Measurements from ENCODE around the gene TGM4. TPM values are rescaled to one million over a fixed set of nuclear protein-coding genes. Genes with fewer than 3 reads are reported as not detected.

TGM4 gene
- total and polyA plus RNA-seq, 2 experiments from 2014 or later, result not detected

DNA sequence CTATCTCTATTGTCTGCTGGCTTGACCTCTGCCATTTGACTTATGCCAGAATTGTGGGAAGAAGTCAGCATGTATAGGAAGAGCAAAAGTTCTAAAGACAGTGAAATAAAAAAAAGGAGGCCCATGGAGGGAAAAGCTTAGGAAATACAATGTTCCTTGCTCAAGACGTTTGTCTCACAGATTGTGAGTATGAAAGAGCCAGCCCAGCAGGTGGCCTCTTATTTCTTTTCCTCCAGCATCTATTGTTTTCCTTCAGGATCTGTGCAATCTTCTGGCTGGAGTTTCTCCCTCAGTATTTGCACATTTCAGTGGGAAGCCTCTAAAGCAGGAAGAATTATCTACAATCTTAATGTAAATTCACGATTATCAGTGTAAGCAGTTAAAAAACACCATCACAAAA lies 57.9 kb downstream of the TGM4 start:
- no peak overlapping the region for H3K4me3 ChIP-seq
- no peaks in the 10 kb centered on the region; the same call in 1 of the 2 replicates for H3K79me2 ChIP-seq (replicated peaks; ENCODE audit: insufficient read depth)
- no peaks in the 10 kb centered on the region for H3F3A ChIP-seq (replicated peaks; ENCODE audit: low read depth)
- H3K27ac ChIP-seq (ENCODE audit: low read depth), result no peak overlapping the region
- H4K20me1 ChIP-seq (replicated peaks; ENCODE audit: insufficient read depth), result 0 out of 2 replicates have a peak, but pooled peaks cover 2% of the 10 kb centered on the region
- Mint-ChIP-seq H3K9me3 (no peaks in the 10 kb centered on the region), H3K27ac (no peak overlapping the region), H3K4me3 (no peak overlapping the region), H3K36me3 (ENCODE audit: low read depth) (peaks cover 49% of the 10 kb centered on the region), H3K27me3 (ENCODE audit: insufficient read depth, low read depth, poor library complexity) (peaks cover 8% of the 10 kb centered on the region), H3K4me1 (peaks cover 15% of the 10 kb centered on the region)
- ATAC-seq (no peak), DNase-seq (ENCODE audit: low spot score) (no peak)
- H3K27me3 ChIP-seq (ENCODE audit: insufficient read depth), result no peaks in the 10 kb centered on the region
- H3K36me3 ChIP-seq (ENCODE audit: insufficient read depth), result peaks cover 11% of the 10 kb centered on the region; the same call in 1 of the 2 replicates
- no peaks in the 10 kb centered on the region for H3K9me2 ChIP-seq (ENCODE audit: insufficient read depth)
- TF ChIP-seq EZH2phosphoT487 (IDR thresholded peaks at IDR 0.05; ENCODE audit: unreplicated experiment), result no peak
- TF ChIP-seq ZNF331 (CRISPR knock-in tag; IDR thresholded peaks at IDR 0.05; ENCODE audit: low read depth), result no peak
- TF ChIP-seq, protein P1, sequence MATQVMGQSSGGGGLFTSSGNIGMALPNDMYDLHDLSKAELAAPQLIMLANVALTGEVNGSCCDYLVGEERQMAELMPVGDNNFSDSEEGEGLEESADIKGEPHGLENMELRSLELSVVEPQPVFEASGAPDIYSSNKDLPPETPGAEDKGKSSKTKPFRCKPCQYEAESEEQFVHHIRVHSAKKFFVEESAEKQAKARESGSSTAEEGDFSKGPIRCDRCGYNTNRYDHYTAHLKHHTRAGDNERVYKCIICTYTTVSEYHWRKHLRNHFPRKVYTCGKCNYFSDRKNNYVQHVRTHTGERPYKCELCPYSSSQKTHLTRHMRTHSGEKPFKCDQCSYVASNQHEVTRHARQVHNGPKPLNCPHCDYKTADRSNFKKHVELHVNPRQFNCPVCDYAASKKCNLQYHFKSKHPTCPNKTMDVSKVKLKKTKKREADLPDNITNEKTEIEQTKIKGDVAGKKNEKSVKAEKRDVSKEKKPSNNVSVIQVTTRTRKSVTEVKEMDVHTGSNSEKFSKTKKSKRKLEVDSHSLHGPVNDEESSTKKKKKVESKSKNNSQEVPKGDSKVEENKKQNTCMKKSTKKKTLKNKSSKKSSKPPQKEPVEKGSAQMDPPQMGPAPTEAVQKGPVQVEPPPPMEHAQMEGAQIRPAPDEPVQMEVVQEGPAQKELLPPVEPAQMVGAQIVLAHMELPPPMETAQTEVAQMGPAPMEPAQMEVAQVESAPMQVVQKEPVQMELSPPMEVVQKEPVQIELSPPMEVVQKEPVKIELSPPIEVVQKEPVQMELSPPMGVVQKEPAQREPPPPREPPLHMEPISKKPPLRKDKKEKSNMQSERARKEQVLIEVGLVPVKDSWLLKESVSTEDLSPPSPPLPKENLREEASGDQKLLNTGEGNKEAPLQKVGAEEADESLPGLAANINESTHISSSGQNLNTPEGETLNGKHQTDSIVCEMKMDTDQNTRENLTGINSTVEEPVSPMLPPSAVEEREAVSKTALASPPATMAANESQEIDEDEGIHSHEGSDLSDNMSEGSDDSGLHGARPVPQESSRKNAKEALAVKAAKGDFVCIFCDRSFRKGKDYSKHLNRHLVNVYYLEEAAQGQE (IDR thresholded peaks at IDR 0.05; ENCODE audit: unreplicated experiment), result no peak
- no peak overlapping the region for H2AFZ ChIP-seq
- no peak overlapping the region for H3K4me2 ChIP-seq
- H3K4me1 ChIP-seq (ENCODE audit: insufficient read depth), result no peaks in the 10 kb centered on the region

DNA sequence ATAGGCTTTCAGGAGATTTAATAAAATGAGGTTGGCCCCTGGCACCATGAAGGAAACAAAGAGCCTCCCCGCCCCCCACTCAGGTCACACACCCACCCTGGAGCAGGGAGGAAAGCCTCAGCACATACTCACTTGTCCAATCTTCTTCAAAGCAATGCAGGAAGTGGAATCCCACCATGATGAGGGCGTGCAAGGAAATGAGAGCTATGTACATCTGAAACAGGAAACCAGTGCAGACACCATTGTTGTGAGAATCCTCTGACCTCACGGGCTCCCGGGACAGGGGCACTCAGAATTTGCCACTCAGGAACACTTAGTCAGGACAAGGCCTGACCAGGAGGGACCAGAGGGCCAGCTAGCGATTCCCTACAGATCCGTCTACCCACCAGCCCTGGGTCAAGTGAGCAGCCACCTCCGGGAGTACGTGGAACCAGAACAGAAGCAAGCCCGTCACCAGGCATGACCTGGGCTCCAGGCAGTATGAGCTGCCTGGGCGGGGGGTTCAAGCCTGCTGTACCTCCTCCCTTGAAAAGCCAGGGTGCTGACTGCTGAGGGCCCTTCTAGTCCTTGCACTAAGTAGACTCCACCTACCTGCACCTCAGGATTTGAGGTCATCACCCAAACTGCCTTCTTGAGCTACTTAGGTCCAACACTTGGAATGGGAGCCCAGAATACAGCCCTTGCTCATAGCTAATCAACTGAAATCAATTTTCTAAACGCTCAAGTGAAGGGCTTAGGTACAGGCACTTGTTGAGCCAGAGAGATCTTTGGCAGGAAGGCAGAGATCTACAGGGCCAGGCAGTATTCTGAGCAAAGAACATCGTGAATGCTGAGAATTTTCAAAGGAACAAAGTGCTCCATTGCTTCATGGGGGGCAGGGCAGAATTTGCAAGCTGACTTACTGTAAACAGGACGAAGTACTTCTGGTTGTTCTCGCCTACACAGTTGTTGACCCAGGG lies 58.9 kb downstream of the TGM4 start:
- Histone ChIP-seq H3K27ac (ENCODE audit: low read depth) (no peak overlapping the region; the same call in 1 of the 2 replicates), H3K4me1 (ENCODE audit: insufficient read depth) (no peaks in the 10 kb centered on the region), H3K27me3 (ENCODE audit: insufficient read depth) (no peaks in the 10 kb centered on the region), H3K9me2 (ENCODE audit: insufficient read depth) (no peaks in the 10 kb centered on the region), H3K36me3 (ENCODE audit: insufficient read depth) (peaks cover 11% of the 10 kb centered on the region), H4K20me1 (replicated peaks; ENCODE audit: insufficient read depth) (0 out of 2 replicates have a peak, but pooled peaks cover 2% of the 10 kb centered on the region), H3K4me3 (no peak overlapping the region), H2AFZ (no peak overlapping the region), H3K79me2 (replicated peaks; ENCODE audit: insufficient read depth) (no peaks in the 10 kb centered on the region; the same call in 1 of the 2 replicates), H3K4me2 (no peak overlapping the region), H3F3A (replicated peaks; ENCODE audit: low read depth) (no peaks in the 10 kb centered on the region)
- no peak for TF ChIP-seq EZH2phosphoT487 (IDR thresholded peaks at IDR 0.05; ENCODE audit: unreplicated experiment)
- TF ChIP-seq JUNB (IDR thresholded peaks at IDR 0.05; ENCODE audit: unreplicated experiment), result no peak
- no peak for TF ChIP-seq EZH2 (IDR thresholded peaks at IDR 0.05; ENCODE audit: low read depth, unreplicated experiment)
- H3K27ac Mint-ChIP-seq, result peak overlapping the region; percentile 72
- peaks cover 15% of the 10 kb centered on the region for H3K4me1 Mint-ChIP-seq
- H3K27me3 Mint-ChIP-seq (ENCODE audit: insufficient read depth, low read depth, poor library complexity), result peaks cover 8% of the 10 kb centered on the region
- H3K4me3 Mint-ChIP-seq, result no peak overlapping the region
- H3K9me3 Mint-ChIP-seq, result no peaks in the 10 kb centered on the region
- DNase-seq (ENCODE audit: low spot score) (no peak), ATAC-seq (no peak)
- H3K36me3 Mint-ChIP-seq (ENCODE audit: low read depth), result peaks cover 54% of the 10 kb centered on the region
